ENCODE measurements around the gene PLIN5. TPM values are rescaled to one million over a fixed set of nuclear protein-coding genes. Genes with fewer than 3 reads are reported as not detected.
A peak's percentile ranks its signal among the peaks of the same experiment; 100 is the strongest.

The PLIN5 gene
- total RNA-seq, 1 experiment from 2014 or later, result 8.1 TPM

DNA sequence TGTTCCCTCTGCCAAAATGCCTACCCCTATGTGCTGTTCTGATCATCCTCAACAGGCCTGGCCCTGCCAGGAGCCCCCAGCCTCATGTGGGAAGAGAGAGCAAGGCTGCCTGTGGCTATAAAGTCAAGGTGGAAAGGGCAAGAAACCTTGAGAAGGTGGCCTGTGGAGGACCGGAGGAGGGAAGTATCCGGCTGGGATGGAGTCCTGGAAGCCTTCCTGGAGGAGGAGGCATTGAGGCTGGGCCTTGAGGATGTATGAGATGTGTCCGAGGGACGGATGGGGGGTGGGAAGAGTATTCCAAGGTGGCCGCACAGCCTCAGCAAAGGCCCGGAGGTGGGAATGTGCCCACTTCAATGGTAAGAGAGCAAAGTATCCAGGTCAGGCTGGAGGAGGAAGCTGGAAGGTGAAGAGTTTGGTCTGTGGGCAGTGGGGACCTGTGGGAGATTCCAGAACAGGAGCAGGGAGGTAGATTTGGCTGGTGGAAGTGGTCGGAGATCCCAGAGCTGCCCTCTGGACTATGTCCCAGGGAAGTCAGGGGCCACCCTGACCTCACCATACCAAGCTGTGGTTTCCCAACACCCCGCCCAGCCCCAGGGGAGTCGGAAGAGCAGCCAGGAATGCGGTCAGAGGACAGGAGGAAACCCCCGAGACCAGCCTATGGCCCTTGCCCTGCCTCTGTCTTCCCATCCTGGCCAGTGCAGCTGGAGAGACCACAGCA, 13.7 kb downstream of the PLIN5 start:
- Histone ChIP-seq H3K9me3 (ENCODE audit: control insufficient read depth in 1 of 2, insufficient read depth in 1 of 2, low read depth in 1 of 2, low read length in 2 of 2) (no peaks in the 10 kb centered on the region), H2AFZ (ENCODE audit: low read depth, low read length, poor library complexity, severe bottlenecking) (no peak overlapping the region), H3K4me1 (ENCODE audit: control insufficient read depth in 1 of 2, insufficient read depth in 2 of 2, low read length in 2 of 2) (peaks cover 0 to 7% of the 10 kb centered on the region in 2 experiments; a peak in 1 of 4 replicates), H3K9me2 (ENCODE audit: insufficient read depth) (no peaks in the 10 kb centered on the region), H4K20me1 (ENCODE audit: insufficient read depth) (no peaks in the 10 kb centered on the region), H3K27ac (ENCODE audit: low read depth, low read length) (no peak overlapping the region), H3K4me2 (ENCODE audit: low read length) (no peak overlapping the region), H3K79me2 (ENCODE audit: insufficient read depth, low read length) (no peaks in the 10 kb centered on the region), H3K9ac (ENCODE audit: low read length) (no peak overlapping the region), H3K27me3 (ENCODE audit: insufficient read depth, low read length) (no peaks in the 10 kb centered on the region), H3K36me3 (ENCODE audit: control insufficient read depth in 1 of 2, insufficient read depth in 2 of 2, low read length in 2 of 2) (no peaks in the 10 kb centered on the region), H3K4me3 (replicated peaks in 1 of 2; ENCODE audit: low read depth in 1 of 2, low read length in 2 of 2) (no peak overlapping the region)
- TF ChIP-seq, protein P1, sequence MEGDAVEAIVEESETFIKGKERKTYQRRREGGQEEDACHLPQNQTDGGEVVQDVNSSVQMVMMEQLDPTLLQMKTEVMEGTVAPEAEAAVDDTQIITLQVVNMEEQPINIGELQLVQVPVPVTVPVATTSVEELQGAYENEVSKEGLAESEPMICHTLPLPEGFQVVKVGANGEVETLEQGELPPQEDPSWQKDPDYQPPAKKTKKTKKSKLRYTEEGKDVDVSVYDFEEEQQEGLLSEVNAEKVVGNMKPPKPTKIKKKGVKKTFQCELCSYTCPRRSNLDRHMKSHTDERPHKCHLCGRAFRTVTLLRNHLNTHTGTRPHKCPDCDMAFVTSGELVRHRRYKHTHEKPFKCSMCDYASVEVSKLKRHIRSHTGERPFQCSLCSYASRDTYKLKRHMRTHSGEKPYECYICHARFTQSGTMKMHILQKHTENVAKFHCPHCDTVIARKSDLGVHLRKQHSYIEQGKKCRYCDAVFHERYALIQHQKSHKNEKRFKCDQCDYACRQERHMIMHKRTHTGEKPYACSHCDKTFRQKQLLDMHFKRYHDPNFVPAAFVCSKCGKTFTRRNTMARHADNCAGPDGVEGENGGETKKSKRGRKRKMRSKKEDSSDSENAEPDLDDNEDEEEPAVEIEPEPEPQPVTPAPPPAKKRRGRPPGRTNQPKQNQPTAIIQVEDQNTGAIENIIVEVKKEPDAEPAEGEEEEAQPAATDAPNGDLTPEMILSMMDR (IDR thresholded peaks at IDR 0.05 in 2 of 3, conservative IDR thresholded peaks at IDR 0.05 in 1 of 3; ENCODE audit: borderline replicate concordance in 1 of 3, insufficient read depth in 1 of 3, low read depth in 2 of 3, low read length in 2 of 3), result 0 out of 6 replicates have a peak, but pooled peaks of 1 of the 3 experiments have one; percentile 1
- TF ChIP-seq, protein P2, sequence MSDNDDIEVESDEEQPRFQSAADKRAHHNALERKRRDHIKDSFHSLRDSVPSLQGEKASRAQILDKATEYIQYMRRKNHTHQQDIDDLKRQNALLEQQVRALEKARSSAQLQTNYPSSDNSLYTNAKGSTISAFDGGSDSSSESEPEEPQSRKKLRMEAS (IDR thresholded peaks at IDR 0.05), result no peak
- DNase-seq (ENCODE audit: low read depth, low spot score) (no peak), ATAC-seq (no peak)
- no TSS peak for BruUV-seq (replicated peaks)
- intact Hi-C loops (cut with micrococcal nuclease), result loop anchor here (10.0 kb wide), 1 partner anchor 257 kb away; no protein-coding TSS in a partner anchor
- ChIA-PET CTCF (interaction anchor here (1.0 to 4.9 kb wide), 3 partner anchors 13 to 254 kb away, joined by 4 to 76 read pairs (median 5); partner anchors contain the start of gene PLIN5), RAD21 (ENCODE audit: low non-redundant PET in 1 of 2, low total read pairs in 2 of 2, uncharacterized antibody in 2 of 2, unreplicated experiment in 2 of 2) (no interaction called here), POLR2A (no interaction called here)

DNA sequence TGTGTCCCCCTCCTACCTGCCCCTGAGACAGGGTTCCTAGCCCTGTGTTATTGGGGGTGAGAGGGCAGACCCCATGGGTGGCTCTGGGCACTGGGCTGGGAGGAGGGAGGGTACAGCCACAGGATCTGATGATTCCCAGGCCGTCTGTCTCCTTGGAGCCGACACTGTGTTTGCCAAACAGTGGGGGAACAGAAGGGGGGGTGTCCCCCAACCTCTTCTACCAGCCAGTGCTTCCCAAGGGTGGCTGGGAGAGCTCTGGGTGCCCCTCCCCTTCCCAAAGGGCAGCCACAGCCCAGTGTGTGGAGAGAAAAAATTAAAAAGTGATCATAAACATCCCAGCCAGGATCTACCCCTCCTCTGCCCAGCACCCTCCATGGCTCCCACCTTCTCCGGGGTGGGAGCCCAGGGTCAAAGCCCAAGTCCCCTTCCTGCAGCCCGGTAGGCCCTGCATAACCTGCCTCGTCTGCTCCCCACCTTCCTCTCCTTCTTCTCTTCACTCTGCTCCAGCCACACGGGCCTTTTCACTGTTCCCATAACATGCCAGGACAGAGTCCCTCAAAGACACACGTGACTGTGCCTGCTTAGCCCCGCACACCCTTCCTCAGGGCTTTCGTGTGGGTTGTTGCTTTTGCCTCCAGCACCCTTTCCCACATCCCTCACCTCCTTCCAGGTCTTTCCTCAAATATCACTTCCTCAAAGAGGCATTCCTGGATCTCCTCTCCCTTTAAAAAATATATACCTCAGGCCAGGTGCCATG, 15.3 kb downstream of the PLIN5 start:
- Histone ChIP-seq H3K4me2 (ENCODE audit: low read length) (no peak overlapping the region), H3K27ac (ENCODE audit: low read depth, low read length) (no peak overlapping the region), H3K4me3 (replicated peaks in 1 of 2; ENCODE audit: low read depth in 1 of 2, low read length in 2 of 2) (no peak overlapping the region), H2AFZ (ENCODE audit: low read depth, low read length, poor library complexity, severe bottlenecking) (no peak overlapping the region), H3K9ac (ENCODE audit: low read length) (no peak overlapping the region), H3K9me2 (ENCODE audit: insufficient read depth) (no peaks in the 10 kb centered on the region), H3K79me2 (ENCODE audit: insufficient read depth, low read length) (no peaks in the 10 kb centered on the region), H4K20me1 (ENCODE audit: insufficient read depth) (no peaks in the 10 kb centered on the region), H3K9me3 (ENCODE audit: control insufficient read depth in 1 of 2, insufficient read depth in 1 of 2, low read depth in 1 of 2, low read length in 2 of 2) (no peaks in the 10 kb centered on the region), H3K36me3 (ENCODE audit: control insufficient read depth in 1 of 2, insufficient read depth in 2 of 2, low read length in 2 of 2) (no peaks in the 10 kb centered on the region), H3K4me1 (ENCODE audit: control insufficient read depth in 1 of 2, insufficient read depth in 2 of 2, low read length in 2 of 2) (peaks cover 0 to 7% of the 10 kb centered on the region in 2 experiments; a peak in 1 of 4 replicates), H3K27me3 (ENCODE audit: insufficient read depth, low read length) (no peaks in the 10 kb centered on the region)
- BruUV-seq (replicated peaks), result no TSS peak
- POLR2A ChIA-PET, result no interaction called here
- ATAC-seq (no peak), DNase-seq (ENCODE audit: low read depth, low spot score) (no peak)
- CTCF ChIA-PET, result no interaction called here
- intact Hi-C loops (cut with micrococcal nuclease), result loop anchor here (10.0 kb wide), 1 partner anchor 255 kb away; no protein-coding TSS in a partner anchor
- RAD21 ChIA-PET (ENCODE audit: low non-redundant PET in 1 of 2, low total read pairs in 2 of 2, uncharacterized antibody in 2 of 2, unreplicated experiment in 2 of 2), result no interaction called here
- TF ChIP-seq, protein P3, sequence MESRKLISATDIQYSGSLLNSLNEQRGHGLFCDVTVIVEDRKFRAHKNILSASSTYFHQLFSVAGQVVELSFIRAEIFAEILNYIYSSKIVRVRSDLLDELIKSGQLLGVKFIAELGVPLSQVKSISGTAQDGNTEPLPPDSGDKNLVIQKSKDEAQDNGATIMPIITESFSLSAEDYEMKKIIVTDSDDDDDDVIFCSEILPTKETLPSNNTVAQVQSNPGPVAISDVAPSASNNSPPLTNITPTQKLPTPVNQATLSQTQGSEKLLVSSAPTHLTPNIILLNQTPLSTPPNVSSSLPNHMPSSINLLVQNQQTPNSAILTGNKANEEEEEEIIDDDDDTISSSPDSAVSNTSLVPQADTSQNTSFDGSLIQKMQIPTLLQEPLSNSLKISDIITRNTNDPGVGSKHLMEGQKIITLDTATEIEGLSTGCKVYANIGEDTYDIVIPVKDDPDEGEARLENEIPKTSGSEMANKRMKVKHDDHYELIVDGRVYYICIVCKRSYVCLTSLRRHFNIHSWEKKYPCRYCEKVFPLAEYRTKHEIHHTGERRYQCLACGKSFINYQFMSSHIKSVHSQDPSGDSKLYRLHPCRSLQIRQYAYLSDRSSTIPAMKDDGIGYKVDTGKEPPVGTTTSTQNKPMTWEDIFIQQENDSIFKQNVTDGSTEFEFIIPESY (IDR thresholded peaks at IDR 0.05; ENCODE audit: extremely low read depth, insufficient replicate concordance, low read length), result no peak
- TF ChIP-seq ZNF274 (IDR thresholded peaks at IDR 0.05; ENCODE audit: low read depth, low read length) (no peak), CBX3 (IDR thresholded peaks at IDR 0.05; ENCODE audit: low read depth) (no peak), ZFX (IDR thresholded peaks at IDR 0.05) (no peak), RAD21 (IDR thresholded peaks at IDR 0.05; ENCODE audit: low read depth) (no peak), EZH2phosphoT487 (IDR thresholded peaks at IDR 0.05; ENCODE audit: borderline replicate concordance) (no peak), EGR1 (IDR thresholded peaks at IDR 0.05; ENCODE audit: low read depth) (no peak), SP1 (IDR thresholded peaks at IDR 0.05; ENCODE audit: low read depth) (no peak), JUND (IDR thresholded peaks at IDR 0.05) (no peak), YY1 (IDR thresholded peaks at IDR 0.05; ENCODE audit: extremely low read depth, insufficient replicate concordance, low read depth, low read length) (no peak)

Measured in HCT116 (cell line).